HEK293 (cell line): ENCODE results near the gene TEX36.

Source experiments
- CTCF ChIA-PET: fragments of 350-600 bp; formaldehyde crosslinking; extraction: SDS; loops from one replicate; lab custom pipeline; 2021; ENCODE audit warnings: antibody characterized with exemption; lab: Yijun Ruan, JAX
- POLR2A ChIA-PET: fragments of 300-600 bp; formaldehyde crosslinking; extraction: SDS; loops from one replicate; lab custom pipeline; 2020; ENCODE audit warnings: antibody characterized with exemption, inconsistent platforms; lab: Yijun Ruan, JAX
- H3K27ac ChIP-seq: fragments of 200-500 bp; sonication (Bioruptor generic); 2 replicates; pipeline ENCODE4 v1.5.1; 2014; ENCODE audit warnings: low read depth, low read length, control low read depth, inconsistent platforms; ENCODE audit errors: extremely low read depth
- H3K36me3 ChIP-seq, 2 experiments: fragments of 200-500 bp in 1 of 2; sonication (Bioruptor generic) in 1 of 2; 1 replicate in 1 of 2; 2 replicates in 1 of 2; pipeline ENCODE4 v1.5.1; 2014 to 2017; ENCODE audit warnings: inconsistent platforms in 2 of 2, low read length in 2 of 2; ENCODE audit not compliant: control insufficient read depth in 2 of 2, insufficient read depth in 1 of 2
- H3K4me1 ChIP-seq: fragments of 200-500 bp; sonication (Bioruptor generic); 2 replicates; pipeline ENCODE4 v1.5.1; 2014; ENCODE audit warnings: mild to moderate bottlenecking, low read length, inconsistent platforms; ENCODE audit not compliant: control insufficient read depth, insufficient read depth
- H3K4me3 ChIP-seq: 2 replicates; pipeline ENCODE4 v1.5.1; 2011; ENCODE audit warnings: low read depth, mild to moderate bottlenecking, control low read depth, low read length, moderate library complexity
- H3K9me3 ChIP-seq: fragments of 200-500 bp; sonication (Bioruptor generic); 2 replicates; pipeline ENCODE4 v1.5.1; 2014; ENCODE audit warnings: low read depth, low read length, inconsistent platforms; ENCODE audit not compliant: control insufficient read depth, insufficient read depth
- BCL11B ChIP-seq: fragments of 450-650 bp; formaldehyde crosslinking; IDR thresholded peaks from 2 replicates; pipeline ENCODE4 v1.5.1; 2016; ENCODE audit warnings: low read depth, missing biosample characterization, missing genetic modification characterization
- FEZF1 ChIP-seq: fragments of 450-650 bp; formaldehyde crosslinking; IDR thresholded peaks from 2 replicates; pipeline ENCODE4 v1.5.1; 2016; ENCODE audit warnings: missing biosample characterization, missing genetic modification characterization
- HOXA7 ChIP-seq: sonication (generic); formaldehyde crosslinking; IDR thresholded peaks from 2 replicates; pipeline ENCODE4 v1.8.1; 2022; ENCODE audit warnings: missing genetic modification reagents, borderline replicate concordance
- KLF7 ChIP-seq: fragments of 450-650 bp; formaldehyde crosslinking; IDR thresholded peaks from 2 replicates; pipeline ENCODE4 v1.5.1; 2016; ENCODE audit warnings: missing biosample characterization, missing genetic modification characterization, borderline replicate concordance
- RBAK ChIP-seq: fragments of 450-650 bp; formaldehyde crosslinking; IDR thresholded peaks from 2 replicates; pipeline ENCODE4 v1.5.1; 2016; ENCODE audit warnings: missing biosample characterization, missing genetic modification characterization
- TRIM28 ChIP-seq: IDR thresholded peaks from 2 replicates; pipeline ENCODE4 v1.6.1; 2011; ENCODE audit warnings: low read length, control low read depth, borderline replicate concordance
- ZBTB48 ChIP-seq: fragments of 450-650 bp; formaldehyde crosslinking; IDR thresholded peaks from 2 replicates; pipeline ENCODE4 v1.5.1; 2016; ENCODE audit warnings: missing biosample characterization, missing genetic modification characterization
- ZIC2 ChIP-seq: fragments of 450-650 bp; formaldehyde crosslinking; IDR thresholded peaks from 2 replicates; pipeline ENCODE4 v1.5.1; 2016; ENCODE audit warnings: missing biosample characterization, missing genetic modification characterization
- ZNF138 ChIP-seq: fragments of 450-650 bp; formaldehyde crosslinking; IDR thresholded peaks from 2 replicates; pipeline ENCODE4 v1.5.1; 2016; ENCODE audit warnings: missing biosample characterization, missing genetic modification characterization, borderline replicate concordance
- ZNF140 ChIP-seq: fragments of 450-650 bp; formaldehyde crosslinking; IDR thresholded peaks from 2 replicates; pipeline ENCODE4 v1.5.1; 2016; ENCODE audit warnings: missing biosample characterization, missing genetic modification characterization
- ZNF146 ChIP-seq: fragments of 450-650 bp; formaldehyde crosslinking; IDR thresholded peaks from 2 replicates; pipeline ENCODE4 v1.5.1; 2016; ENCODE audit warnings: missing biosample characterization, missing genetic modification characterization
- ZNF24 ChIP-seq: fragments of 450-650 bp; formaldehyde crosslinking; IDR thresholded peaks from 2 replicates; pipeline ENCODE4 v1.5.1; 2016; ENCODE audit warnings: missing biosample characterization, missing genetic modification characterization
- ZNF311 ChIP-seq: fragments of 450-650 bp; formaldehyde crosslinking; IDR thresholded peaks from 2 replicates; pipeline ENCODE4 v1.5.1; 2017; ENCODE audit warnings: missing biosample characterization, missing genetic modification characterization, borderline replicate concordance
- ZNF473 ChIP-seq: fragments of 450-650 bp; formaldehyde crosslinking; IDR thresholded peaks from 2 replicates; pipeline ENCODE4 v1.5.1; 2017; ENCODE audit warnings: missing biosample characterization, missing genetic modification characterization
- ZNF558 ChIP-seq: fragments of 450-650 bp; formaldehyde crosslinking; IDR thresholded peaks from 2 replicates; pipeline ENCODE4 v1.5.1; 2016; ENCODE audit warnings: missing biosample characterization, missing genetic modification characterization
- ZNF571 ChIP-seq: fragments of 450-650 bp; formaldehyde crosslinking; IDR thresholded peaks from 2 replicates; pipeline ENCODE4 v1.5.0; 2017; ENCODE audit warnings: missing biosample characterization, missing genetic modification characterization
- ZNF621 ChIP-seq: fragments of 450-650 bp; formaldehyde crosslinking; IDR thresholded peaks from 2 replicates; pipeline ENCODE4 v1.5.1; 2017; ENCODE audit warnings: missing biosample characterization, missing genetic modification characterization
- ZNF660 ChIP-seq: fragments of 450-650 bp; IDR thresholded peaks from 2 replicates; pipeline ENCODE4 v1.5.1; 2018; ENCODE audit warnings: missing biosample characterization, mild to moderate bottlenecking, missing genetic modification characterization
- ZNF670 ChIP-seq: fragments of 450-650 bp; formaldehyde crosslinking; IDR thresholded peaks from 2 replicates; pipeline ENCODE4 v1.5.1; 2016; ENCODE audit warnings: missing biosample characterization, missing genetic modification characterization, low read depth
- ZNF777 ChIP-seq: fragments of 450-650 bp; formaldehyde crosslinking; IDR thresholded peaks from 2 replicates; pipeline ENCODE4 v1.5.1; 2017; ENCODE audit warnings: missing biosample characterization, missing genetic modification characterization, borderline replicate concordance
- ZNF785 ChIP-seq: fragments of 450-650 bp; formaldehyde crosslinking; IDR thresholded peaks from 2 replicates; pipeline ENCODE4 v1.5.1; 2016; ENCODE audit warnings: missing biosample characterization, missing genetic modification characterization
- ZSCAN16 ChIP-seq: fragments of 450-650 bp; formaldehyde crosslinking; IDR thresholded peaks from 2 replicates; pipeline ENCODE4 v1.5.1; 2016; ENCODE audit warnings: missing biosample characterization, missing genetic modification characterization
- ZSCAN23 ChIP-seq: fragments of 450-650 bp; formaldehyde crosslinking; IDR thresholded peaks from 2 replicates; pipeline ENCODE4 v1.5.1; 2016; ENCODE audit warnings: missing biosample characterization, missing genetic modification characterization
- ZSCAN30 ChIP-seq: fragments of 450-650 bp; IDR thresholded peaks from 2 replicates; pipeline ENCODE4 v1.5.1; 2018; ENCODE audit warnings: missing biosample characterization, mild to moderate bottlenecking, missing genetic modification characterization, moderate library complexity
- TF ChIP-seq, protein P1 (sequence below): fragments of 450-650 bp; formaldehyde crosslinking; IDR thresholded peaks from 2 replicates; pipeline ENCODE4 v1.5.1; 2016; ENCODE audit warnings: missing biosample characterization, missing genetic modification characterization, borderline replicate concordance
- TF ChIP-seq, protein P2 (sequence below): fragments of 450-650 bp; formaldehyde crosslinking; IDR thresholded peaks from 2 replicates; pipeline ENCODE4; 2016; ENCODE audit warnings: missing biosample characterization, missing genetic modification characterization
- TF ChIP-seq, protein P3 (sequence below): fragments of 450-650 bp; formaldehyde crosslinking; IDR thresholded peaks from 2 replicates; pipeline ENCODE4 v1.5.1; 2016; ENCODE audit warnings: missing biosample characterization, missing genetic modification characterization

The TEX36 gene, protein sequence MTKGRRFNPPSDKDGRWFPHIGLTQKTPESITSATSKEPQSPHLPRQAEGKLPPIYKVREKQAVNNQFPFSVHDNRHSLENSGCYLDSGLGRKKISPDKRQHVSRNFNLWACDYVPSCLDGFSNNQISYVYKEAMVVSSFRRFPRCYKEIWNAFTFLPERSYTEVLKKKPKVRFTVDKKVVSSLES

DNA sequence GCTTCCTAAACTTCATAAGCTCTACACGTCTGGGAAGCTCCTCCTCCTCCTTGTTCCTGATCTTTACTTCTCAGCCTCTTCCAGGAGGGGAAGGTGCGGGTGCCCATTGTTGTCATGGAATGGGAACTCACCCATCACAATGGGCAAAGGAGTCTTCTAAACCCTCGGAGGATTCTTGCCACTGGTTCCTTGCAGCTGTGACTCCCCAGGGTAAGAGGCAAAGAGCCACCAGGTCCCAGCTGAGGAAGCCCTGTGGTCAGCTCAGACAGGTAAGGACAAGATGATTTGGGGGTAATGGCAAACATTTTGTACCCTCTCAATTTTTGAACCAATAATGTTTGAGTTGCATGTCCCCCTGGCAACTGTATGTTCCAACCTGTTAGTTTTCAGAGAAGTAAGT is at the start of gene TEX36:
Gene TEX36 (minus strand): TSS at position 101 of the 400 bp plus-strand sequence. CDS start 174 bp downstream, outside the sequence.
- Histone ChIP-seq H3K36me3 (no peaks in the 10 kb centered on the region), H3K27ac (no peak within 1 kb of the TSS), H3K9me3 (no peaks in the 10 kb centered on the region), H3K4me1 (no peaks in the 10 kb centered on the region), H3K4me3 (no peak within 1 kb of the TSS)
- TF ChIP-seq BCL11B (tag by site-specific recombination) (no peak), ZNF473 (tag by site-specific recombination) (no peak), ZIC2 (tag by site-specific recombination) (no peak)
- ChIA-PET CTCF (interaction anchor here (0.6 kb wide), 1 partner anchor 614 kb away, joined by 3 read pairs; no protein-coding TSS in a partner anchor), POLR2A (interaction anchor here (0.7 kb wide), 1 partner anchor 8 kb away, joined by 3 read pairs; no protein-coding TSS in a partner anchor)

DNA sequence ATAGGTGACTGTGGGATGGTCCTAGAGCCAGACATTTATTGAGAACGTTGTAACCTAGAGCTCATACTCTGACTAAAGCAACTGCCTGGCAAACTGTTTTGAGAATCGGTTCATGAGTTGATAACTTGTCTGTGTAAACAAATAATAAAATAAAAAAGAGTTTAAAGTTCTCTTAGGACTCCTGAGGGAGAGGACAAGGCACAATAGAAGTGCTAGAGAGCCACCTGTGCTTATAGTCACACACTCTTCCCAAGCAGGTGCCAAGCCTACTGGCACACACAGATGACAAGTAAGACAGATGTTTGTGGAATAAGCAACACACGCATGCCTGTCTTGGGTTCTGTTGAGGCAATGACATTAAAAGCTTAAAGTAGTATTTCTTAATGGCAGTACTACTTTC is 44.5 kb upstream of the TEX36 start:
- ChIA-PET CTCF (no interaction called here), POLR2A (no interaction called here)
- Histone ChIP-seq H3K36me3 (peaks cover 93 to 97% of the 10 kb centered on the region in 2 experiments), H3K9me3 (no peaks in the 10 kb centered on the region), H3K4me3 (no peak overlapping the region), H3K4me1 (no peaks in the 10 kb centered on the region), H3K27ac (no peak overlapping the region)
- no peak for TF ChIP-seq HOXA7 (CRISPR knock-in tag)

DNA sequence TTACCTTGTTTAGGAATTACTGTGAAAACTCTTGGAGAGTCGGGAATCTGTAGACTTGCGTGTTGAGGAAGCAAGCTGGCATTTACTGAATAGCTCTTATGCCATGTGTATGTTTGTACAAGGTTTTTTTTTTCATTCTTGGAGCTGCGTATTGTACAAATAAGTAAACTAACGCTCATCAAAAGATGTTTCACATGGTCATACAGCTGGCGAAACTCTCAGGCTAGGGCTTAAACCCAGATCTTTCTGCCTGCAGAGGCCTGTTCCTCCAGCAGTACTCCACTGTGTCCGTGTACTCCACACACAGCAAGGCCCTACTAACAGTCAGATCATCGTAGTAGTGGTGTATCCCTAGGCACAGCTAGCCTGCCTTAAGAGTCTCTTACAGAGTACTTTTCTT is 44.0 kb upstream of the TEX36 start:
- ChIA-PET POLR2A (no interaction called here), CTCF (no interaction called here)
- Histone ChIP-seq H3K27ac (no peak overlapping the region), H3K36me3 (peaks cover 93 to 97% of the 10 kb centered on the region in 2 experiments), H3K4me1 (no peaks in the 10 kb centered on the region), H3K4me3 (no peak overlapping the region), H3K9me3 (no peaks in the 10 kb centered on the region)
- TF ChIP-seq ZNF660 (no peak), RBAK (no peak), ZNF138 (tag by site-specific recombination) (no peak), ZNF311 (tag by site-specific recombination) (no peak), ZNF140 (tag by site-specific recombination) (no peak), ZNF571 (no peak), ZSCAN23 (tag by site-specific recombination) (no peak), KLF7 (tag by site-specific recombination) (no peak), TRIM28 (no peak), ZNF621 (tag by site-specific recombination) (no peak)
- TF ChIP-seq, protein P1, sequence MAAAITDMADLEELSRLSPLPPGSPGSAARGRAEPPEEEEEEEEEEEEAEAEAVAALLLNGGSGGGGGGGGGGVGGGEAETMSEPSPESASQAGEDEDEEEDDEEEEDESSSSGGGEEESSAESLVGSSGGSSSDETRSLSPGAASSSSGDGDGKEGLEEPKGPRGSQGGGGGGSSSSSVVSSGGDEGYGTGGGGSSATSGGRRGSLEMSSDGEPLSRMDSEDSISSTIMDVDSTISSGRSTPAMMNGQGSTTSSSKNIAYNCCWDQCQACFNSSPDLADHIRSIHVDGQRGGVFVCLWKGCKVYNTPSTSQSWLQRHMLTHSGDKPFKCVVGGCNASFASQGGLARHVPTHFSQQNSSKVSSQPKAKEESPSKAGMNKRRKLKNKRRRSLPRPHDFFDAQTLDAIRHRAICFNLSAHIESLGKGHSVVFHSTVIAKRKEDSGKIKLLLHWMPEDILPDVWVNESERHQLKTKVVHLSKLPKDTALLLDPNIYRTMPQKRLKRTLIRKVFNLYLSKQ (tag by site-specific recombination), result no peak

DNA sequence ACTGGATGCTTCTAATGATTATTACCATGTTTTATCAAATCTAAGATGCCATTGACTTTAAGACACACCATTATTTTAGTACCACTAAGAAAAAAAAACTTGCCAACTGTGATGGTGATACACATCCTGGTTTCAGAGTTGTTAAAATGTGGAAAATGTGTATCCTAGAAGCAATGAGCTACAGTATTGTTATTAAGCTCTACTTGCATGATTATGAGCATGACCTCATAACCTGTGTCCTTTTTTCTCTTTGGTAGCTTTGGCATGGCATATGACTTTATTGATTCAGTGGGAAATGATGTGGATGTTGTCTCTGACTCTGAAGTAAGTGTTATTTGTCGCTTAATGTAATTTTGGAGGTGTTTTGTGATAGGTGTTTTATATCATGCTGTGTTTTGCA is 39.8 kb upstream of the TEX36 start:
- Histone ChIP-seq H3K36me3 (peaks cover 66 to 69% of the 10 kb centered on the region in 2 experiments), H3K27ac (no peak overlapping the region), H3K9me3 (no peaks in the 10 kb centered on the region), H3K4me1 (peaks cover 7% of the 10 kb centered on the region), H3K4me3 (no peak overlapping the region)
- POLR2A ChIA-PET, result no interaction called here
- CTCF ChIA-PET, result interaction anchor here (0.7 kb wide), 1 partner anchor 58 kb away, joined by 3 read pairs; no protein-coding TSS in a partner anchor
- TF ChIP-seq, protein P2, sequence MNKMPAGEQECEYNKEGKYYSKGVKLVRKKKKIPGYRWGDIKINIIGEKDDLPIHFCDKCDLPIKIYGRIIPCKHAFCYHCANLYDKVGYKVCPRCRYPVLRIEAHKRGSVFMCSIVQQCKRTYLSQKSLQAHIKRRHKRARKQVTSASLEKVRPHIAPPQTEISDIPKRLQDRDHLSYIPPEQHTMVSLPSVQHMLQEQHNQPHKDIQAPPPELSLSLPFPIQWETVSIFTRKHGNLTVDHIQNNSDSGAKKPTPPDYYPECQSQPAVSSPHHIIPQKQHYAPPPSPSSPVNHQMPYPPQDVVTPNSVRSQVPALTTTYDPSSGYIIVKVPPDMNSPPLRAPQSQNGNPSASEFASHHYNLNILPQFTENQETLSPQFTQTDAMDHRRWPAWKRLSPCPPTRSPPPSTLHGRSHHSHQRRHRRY (tag by site-specific recombination), result no peak
- TF ChIP-seq ZSCAN30, result no peak
- TF ChIP-seq ZNF670, result no peak
- TF ChIP-seq ZBTB48 (tag by site-specific recombination), result no peak
- TF ChIP-seq ZSCAN16 (tag by site-specific recombination), result no peak
- TF ChIP-seq ZNF146 (tag by site-specific recombination), result no peak
- TF ChIP-seq, protein P3, sequence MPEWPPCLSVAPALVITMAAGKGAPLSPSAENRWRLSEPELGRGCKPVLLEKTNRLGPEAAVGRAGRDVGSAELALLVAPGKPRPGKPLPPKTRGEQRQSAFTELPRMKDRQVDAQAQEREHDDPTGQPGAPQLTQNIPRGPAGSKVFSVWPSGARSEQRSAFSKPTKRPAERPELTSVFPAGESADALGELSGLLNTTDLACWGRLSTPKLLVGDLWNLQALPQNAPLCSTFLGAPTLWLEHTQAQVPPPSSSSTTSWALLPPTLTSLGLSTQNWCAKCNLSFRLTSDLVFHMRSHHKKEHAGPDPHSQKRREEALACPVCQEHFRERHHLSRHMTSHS, result no peak
- TF ChIP-seq FEZF1 (tag by site-specific recombination), result no peak
- no peak for TF ChIP-seq ZNF24
- TF ChIP-seq ZNF785 (tag by site-specific recombination), result no peak
- TF ChIP-seq ZNF777 (tag by site-specific recombination), result no peak
- TF ChIP-seq ZNF558 (tag by site-specific recombination), result no peak
